ELF-1 (cell line): Measurements from ENCODE around the gene ZNF598.
"Not testable (repeated sequence)": the region's sequence is repeated elsewhere in the genome, so short reads cannot be mapped to it uniquely, and the experiment has no call there.

Experiments used
- DNase-seq: peaks from one replicate; pipeline ENCODE4 v3.0.0-alpha.2; 2016; ENCODE audit warnings: low read depth, low spot score

Gene ZNF598

DNA sequence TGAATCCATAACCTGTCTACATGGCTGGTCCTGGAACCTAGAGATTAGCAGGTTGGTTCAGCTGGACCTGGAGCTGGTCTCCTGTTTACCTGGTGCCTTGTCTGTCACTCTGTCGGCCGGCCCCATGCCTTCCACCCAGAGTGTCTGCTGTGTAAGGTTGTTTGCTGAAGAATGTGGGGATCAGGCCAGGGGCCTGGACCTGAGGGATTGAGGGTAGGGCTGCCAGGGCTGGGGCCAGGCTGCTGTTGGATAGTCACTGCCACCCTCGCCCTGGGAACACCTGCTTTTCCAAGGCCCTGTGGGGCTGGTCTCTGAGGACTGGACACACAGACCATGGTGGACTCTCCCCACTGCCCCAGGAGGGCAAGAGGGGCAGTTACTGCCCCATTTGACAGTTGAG, 18.5 kb upstream of the ZNF598 start:
- DNase-seq = no peak

DNA sequence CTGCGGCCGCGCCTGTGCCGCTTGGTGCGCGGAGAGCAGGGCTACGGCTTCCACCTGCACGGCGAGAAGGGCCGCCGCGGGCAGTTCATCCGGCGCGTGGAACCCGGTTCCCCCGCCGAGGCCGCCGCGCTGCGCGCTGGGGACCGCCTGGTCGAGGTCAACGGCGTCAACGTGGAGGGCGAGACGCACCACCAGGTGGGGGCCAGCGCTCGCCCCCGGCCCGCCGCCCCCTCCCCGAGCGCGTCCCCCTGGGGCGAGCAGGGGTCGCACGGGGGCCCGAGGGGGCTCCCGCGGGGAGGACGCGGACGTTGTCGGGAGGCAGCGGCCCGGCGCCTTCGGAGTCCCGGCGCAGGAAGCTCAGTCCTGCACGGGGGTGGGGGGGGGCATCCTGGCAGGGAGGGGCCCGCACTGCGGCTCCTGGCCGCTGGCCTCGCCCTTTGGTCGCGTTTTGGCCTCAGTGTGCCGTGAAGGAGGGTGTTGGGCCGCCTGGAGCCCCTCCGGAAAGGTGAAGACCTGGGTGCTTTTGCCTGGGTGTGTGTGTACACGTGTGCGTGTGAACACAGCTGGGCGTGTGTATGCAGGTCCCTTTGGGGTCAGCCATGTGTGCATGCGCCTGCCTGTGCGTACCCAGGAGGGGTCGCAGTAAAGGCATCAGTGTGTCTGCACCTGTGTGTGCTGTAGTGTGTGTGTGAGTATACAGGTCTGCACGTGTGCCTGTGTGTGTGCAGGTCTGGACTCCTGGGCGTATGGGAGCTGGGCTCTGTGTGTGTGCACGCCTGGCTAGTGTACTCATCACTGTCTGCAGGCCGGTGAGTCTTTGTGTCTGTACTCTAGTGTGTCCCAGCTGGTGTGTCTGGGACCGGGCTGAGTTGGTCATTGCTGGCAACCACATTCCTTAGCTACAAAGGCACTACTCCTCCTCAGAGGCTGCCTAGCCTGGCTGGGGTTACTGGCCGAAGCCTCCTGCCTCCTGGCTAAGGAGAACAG, 17.7 kb upstream of the ZNF598 start:
- DNase-seq = peak; percentile 62

DNA sequence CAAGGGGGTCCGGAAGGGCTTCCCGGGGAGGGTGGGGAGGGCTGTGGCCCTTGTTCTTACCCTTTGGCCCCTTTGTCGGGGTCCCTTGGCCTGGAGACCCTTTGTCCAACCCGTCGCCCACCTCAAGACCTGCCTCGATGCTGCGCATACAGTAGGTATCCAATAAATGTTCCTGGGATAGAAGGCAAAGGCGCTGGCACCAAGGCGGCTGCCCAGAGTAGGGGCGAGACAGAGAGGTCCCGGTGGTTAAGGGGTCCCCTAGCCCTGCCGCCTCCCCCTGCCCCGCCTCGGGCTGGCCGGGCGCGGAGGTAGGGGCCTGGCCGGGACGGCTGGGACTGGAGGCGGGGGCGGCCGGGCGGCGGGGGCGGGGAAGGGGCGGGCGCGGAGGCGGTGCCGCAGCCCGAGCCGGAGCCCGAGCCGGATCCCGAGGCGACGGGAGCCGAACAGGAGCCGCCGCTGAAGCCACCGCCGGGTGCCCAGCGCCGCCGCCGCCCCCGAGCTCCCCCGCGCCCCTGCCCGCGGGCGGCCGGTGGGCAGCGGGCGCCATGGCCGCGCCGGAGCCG, 16.9 kb upstream of the ZNF598 start, which contains the start of gene NHERF2:
Gene NHERF2 (plus strand): TSS at position 442 of the 563 bp plus-strand sequence. CDS start 104 bp downstream, at position 546.
- no peak for DNase-seq

DNA sequence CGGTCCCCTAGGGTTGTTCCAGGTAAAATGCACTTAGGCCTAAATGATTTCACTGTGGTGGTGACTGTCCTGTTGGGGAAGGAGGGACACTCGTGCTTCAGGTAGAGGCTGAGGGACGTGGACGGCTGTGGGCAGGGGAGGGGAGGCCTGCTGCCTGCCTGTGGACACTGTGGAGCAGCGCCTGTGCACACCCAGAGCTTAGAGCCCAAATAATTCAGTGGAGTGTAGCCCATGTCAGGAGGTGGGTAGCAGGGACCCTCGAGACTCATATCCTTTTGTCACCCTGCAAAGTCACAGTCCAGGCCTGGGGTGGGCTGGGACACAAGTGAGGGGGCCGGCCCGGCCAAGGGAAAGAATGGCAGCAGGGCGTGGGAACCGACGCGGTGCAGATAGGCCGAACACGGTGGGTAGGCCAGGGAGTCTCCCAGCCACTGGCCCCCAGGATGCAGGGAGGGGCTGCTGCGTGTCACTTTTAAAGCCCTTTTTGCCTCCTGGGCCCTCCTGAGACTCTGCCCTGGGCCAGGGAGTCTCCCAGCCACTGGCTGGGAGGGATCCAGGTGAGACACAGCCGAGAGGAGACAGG, 16.3 kb upstream of the ZNF598 start:
- no peak for DNase-seq

DNA sequence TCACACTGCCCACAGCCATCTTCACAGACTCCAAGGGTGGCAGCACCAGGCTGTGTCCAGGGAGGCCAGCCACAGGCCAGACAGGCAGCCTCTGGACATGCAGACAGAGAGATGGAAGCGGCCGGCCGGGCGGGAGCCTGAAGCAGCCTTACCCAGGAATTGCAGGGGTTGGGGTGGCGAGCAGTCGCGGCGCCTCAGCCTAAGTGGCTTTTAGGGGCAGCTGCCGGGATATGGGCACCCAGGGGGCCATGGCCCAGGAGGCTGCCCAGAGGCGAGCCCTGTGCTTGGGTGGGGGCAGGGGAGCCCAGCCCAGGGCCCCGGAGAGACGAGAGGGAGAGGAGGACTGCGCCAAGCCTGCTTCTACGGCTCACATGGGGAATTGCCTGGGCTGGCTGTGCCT, 15.6 kb upstream of the ZNF598 start:
- no peak for DNase-seq

DNA sequence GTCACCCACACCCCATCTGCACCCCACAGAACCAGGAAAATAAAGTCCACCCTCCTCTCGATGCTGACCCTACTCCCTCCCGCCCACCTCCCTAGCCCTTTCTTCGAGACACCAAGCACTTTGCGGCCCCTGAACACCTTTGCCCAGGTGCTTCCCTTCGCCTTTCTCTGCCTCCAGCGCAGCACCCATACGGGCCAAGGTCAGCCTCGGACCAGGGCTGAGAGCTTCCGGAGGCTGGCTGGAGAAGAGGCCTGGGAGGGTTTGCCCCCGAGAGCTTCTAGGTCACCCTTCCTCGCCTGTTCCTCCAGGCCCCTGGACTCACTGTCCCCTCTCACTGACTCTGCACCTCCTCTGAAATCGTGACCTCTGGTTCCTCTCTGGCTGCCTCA, 14.4 kb upstream of the ZNF598 start:
- DNase-seq = no peak

DNA sequence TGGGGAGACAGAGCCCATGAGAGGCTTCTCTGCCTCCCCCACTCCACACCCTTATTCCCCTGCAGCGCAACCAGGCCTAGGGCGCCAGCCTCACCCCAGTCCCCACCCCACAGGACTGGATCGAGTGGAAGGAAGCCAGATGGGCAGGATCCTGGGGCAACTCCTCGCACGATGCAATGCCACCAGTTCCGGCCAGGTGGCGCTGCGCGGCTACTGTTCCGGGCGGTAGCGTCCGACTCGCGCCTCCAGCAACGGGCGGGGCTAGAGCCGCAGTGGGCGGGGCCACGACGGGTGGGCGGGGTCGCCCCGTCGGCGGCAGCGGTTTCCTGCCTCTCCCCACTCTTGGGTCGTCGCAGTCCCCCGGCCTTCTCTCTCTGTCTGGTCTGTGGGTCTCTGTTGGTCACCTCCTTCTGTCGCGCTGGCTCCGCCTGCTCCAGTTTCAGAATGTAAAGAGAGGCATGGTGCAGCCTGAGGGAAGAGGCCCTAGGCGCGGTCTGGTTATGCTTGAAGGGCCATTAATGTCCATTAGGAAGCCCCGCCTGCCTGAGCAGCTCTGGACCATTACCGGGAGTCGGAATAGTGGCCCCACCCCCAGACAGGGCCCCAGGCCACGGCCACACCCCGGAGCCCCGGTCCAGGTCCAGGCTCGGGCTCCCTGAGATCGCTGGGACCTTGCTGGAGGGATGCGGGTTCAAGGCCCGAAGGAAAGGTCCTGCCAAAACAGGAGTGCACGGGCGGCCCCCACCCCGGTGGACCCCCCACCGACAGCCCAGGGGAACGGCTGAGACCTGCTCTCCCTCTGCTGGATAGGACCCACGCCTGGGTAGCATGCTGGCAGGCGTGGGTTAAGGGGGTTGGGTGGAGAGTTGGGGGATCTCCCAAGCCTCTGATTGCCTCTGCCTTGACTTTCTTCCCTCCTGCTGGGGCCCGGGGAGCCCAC, 13.7 kb upstream of the ZNF598 start:
- peak; percentile 96 for DNase-seq

DNA sequence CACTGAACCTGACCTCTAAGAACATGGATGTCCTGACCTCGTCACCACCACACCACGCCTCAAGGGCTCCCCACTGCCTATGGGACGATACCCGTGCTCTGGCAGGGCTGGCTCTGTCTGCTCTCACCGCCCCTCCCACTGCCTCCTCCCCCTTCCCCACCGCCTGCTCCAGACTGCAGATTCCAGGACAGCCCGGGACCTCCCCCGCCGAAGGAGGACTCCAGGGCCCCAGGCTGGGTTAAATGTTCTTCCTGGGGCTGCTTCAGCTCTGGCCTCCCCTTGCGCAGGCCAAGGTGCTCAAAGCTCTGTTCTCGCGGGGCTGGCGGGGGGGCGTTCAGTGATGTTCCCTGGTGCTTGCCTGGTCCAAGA, 13.1 kb upstream of the ZNF598 start:
- peak; percentile 91 for DNase-seq

DNA sequence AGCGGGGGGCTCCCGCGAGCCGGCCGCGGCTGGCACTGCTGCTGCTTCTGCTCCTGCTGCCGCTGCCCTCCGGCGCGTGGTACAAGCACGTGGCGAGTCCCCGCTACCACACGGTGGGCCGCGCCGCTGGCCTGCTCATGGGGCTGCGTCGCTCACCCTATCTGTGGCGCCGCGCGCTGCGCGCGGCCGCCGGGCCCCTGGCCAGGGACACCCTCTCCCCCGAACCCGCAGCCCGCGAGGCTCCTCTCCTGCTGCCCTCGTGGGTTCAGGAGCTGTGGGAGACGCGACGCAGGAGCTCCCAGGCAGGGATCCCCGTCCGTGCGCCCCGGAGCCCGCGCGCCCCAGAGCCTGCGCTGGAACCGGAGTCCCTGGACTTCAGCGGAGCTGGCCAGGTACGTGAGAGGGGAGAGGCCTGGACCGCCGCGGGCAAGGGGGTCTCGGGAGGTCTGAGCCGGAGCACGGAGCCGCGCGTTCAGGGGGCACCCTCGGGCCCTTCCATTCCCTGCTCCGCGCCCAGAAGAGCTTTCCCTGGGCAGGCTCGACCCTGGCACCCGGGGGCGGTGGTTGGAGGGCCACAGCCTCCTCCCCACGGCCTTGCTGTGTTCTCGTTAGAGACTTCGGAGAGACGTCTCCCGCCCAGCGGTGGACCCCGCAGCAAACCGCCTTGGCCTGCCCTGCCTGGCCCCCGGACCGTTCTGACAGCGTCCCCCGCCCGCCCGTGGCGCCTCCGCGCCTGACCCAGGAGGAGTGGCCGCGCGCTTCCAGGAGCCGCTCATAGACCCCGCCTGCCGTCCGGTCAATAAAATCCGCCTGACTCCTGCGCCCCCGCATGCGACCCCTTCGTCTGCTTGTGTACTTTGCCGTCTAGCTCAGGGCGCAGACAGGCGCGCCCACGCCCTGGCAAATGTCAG, 10.6 kb upstream of the ZNF598 start:
- no peak for DNase-seq

DNA sequence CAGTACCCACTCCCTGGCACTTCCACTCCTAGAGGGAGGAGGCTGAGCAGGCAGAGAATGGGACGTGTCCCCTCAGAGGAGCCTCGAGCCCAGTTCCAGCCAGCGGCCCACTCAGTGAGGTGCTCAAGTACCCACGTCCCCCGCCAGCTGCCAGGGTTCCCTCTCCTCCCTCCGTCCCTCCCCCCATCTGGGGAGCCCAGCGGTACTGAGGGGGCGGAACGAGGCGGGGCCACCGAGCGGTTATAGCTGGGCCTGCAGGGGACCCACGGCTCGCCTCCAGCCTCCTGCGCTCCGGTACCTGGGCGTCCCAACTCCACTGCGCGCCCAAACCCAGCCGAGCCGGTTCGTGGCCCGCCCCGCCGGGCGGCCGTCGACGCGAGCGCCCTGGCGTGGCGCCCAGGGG, 9.9 kb upstream of the ZNF598 start, which contains the start of gene NPW:
Gene NPW (plus strand): TSS at position 268 of the 403 bp plus-strand sequence.
- DNase-seq = no peak

DNA sequence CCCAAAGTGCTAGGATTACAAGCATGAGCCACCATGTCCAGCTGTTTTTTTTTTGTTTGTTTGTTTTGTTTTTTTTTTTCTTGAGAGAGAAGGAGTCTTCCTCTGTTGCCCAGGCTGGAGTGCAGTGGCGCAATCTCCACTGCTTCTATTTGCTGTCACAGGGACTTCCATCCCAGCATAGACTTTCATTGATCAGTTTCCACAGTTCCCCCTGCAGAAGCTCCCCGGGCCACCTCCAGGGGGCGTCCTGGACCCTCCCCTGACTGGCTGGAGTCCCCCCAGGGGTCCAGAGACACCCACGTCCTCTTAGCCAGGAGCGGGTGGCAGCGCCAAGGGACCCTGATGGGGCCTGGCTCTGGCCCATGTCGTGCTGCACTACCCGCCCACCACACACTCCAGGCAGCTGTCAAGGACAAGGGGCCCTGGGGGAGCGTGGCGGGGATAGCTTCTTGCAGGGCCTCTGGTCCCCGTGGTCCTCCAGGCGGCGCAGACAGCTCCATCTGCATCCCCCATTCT, 6.8 kb upstream of the ZNF598 start:
- no peak for DNase-seq

DNA sequence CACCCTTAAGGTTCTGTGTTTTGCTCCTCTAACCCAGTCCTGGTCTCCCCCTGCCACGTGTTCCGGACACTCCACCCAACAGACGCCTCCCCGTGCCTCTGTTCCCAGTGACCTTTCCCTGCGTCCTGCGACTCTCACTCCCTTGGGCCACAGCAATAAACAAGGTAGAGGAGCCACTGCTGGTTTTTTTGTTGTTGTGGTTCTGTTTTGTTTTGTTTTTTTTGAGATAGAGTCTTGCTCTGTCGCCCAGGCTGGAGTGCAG, 6.3 kb upstream of the ZNF598 start:
- DNase-seq = no peak

DNA sequence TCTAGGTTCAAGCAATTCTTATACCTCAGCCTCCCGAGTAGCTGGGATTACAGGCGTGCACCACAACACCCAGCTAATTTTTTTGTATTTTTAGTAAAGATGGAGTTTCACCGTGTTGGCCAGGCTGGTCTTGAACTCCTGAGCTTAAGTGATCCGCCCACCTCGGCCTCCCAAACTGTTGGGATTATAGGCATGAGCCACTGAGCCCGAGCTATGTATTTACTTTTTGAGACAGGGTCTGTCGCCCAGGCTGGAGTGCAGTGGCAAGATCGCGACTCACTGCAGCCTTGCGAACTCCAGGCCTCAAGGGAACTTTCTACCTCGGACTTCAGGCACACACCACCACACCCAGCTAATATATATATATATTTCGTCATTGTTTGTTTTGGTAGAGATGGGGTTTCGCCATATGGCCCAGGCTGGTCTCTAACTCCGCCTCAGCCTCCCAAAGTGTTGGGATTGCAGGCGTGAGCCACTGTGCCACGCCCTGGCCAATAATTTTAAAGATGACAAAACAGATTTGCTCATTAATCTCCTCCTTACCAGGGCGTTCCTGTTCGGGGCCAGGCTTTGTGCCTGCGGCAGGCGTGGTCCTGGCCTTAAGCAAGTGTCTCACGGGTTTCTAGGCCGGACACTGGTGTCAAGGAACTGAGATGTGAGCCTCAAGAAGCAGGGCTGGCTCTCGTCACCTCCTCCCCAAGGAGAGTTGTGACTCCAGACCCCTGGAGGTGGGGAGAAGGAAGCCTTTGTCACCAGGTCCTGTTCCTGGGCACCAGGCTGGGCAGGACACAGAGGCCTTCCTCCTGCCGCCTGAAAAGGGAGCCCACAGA, 5.7 kb upstream of the ZNF598 start:
- no peak for DNase-seq

DNA sequence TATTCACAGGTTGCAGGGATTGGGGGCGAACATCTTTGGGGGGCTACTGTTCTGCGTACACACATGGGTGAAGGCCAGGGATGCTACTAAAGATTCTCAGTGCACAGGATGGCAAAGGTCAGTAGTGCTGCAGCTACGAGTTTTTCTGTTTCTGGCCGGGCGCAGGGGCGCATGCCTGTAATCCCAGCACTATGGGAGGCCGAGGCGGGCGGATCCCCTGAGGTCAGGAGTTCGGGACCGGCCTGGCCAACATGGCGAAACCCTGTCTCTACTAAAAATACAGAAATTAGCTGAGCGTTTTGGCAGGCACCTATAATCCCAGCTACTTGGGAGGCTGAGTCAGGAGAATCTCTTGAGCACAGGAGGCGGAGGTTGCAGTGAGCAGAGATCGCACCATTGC, 3.9 kb upstream of the ZNF598 start:
- no peak for DNase-seq

DNA sequence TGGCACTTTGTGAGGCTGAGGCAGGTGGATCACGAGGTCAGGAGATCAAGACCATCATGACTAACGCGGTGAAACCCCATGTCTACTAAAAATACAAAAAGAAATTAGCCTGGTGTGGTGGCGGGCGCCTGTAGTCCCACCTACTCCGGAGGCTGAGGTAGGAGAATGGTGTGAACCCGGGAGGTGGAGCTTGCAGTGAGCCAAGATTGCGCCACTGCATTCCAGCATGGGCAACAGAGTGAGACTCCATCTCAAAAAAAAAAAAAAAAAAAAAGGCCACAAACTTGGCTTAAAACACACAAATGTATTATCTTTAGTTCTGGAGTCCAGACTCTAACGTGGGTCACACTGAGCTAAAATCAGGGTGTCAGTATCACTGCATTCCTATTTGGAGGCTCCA, 2.1 kb upstream of the ZNF598 start:
- DNase-seq = not testable (repeated sequence)

DNA sequence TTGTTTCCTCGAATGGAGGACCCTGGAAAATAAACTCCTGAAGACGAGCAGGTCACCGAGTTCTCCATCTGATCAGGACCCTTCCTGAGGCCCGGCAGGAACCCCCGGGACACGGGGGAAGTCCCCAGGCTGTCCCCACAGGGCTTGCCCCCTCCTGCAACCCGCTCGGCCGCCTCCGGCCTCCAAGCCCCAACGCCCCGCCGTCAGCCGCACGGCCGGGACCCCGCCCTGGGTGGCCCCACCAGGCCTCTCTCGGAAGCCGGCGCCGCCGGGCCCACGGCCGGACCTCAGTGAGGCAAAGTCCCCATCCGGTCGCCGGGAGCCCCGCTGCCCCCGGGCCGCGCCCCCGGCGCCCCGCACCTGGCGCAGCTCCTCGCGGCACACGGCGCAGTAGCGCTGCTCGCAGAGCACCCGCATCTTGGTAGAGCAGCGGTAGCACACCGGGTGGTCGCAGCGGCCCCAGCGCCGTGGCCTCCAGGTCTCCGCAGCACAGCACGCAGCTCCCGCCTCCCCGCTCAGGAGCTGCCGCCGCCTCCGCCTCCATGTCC, 383 bp downstream of the ZNF598 start:
- DNase-seq = no peak

DNA sequence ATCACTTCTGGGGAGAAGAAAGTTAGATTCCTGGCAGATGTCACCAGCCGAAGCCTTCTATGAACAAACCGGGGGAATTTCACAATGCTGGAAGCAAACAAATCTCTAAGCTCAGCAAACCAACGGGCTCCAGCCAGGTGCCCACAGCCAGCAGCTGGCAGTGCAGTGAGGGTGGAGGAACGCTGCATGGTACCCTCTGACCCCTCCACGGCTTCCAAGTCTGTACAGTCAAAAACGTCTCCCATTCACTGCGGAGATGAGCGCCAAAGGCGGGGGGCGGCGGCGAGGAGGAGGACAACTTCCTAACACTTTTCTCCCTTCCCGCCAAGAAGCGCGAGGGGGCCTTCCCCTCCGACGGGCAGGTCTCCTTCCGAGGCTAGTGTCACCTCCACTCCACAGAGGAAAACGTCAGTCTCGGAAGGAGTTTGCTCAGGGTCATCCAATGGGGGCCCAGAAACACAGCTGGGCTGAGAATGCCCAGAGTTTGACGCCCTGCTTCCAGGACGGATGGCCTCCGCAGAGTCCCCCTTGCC, 924 bp downstream of the ZNF598 start:
- no peak for DNase-seq

DNA sequence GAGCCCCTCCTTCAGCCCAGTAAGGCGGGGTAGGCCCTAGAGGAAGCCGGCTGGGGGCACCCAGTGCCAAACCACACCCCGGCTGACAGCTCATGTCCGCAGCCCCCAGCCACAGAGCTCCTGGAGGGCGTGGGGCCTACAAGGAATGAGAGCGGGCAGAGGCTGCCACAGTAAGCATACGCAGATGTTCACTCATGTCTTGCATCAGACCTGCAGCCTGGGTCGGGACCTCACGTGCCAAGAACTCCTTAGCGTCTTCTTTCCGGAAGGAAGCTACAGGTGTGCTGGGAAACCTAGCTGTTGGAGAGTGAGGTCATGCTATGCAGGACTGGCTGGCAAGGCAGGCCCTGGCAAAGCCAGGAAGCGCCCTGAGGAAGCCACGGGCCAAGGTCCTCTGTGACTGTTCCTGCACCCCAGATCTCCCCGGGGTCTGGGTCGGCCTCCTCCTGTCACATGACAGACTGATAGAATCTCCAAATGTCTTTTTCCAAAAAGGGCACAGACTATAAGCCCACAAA, 1.6 kb downstream of the ZNF598 start:
- no peak for DNase-seq
